IMR-90 (cell line): ENCODE results near the gene SF3B5. TPM values are rescaled to one million over a fixed set of nuclear protein-coding genes. Genes with fewer than 3 reads are reported as not detected.

ENCODE experiments used
- ATAC-seq: fragments of 200-7000 bp; cut with Tn5 transposase; 2 replicates; pipeline ENCODE4 v1.9.1; 2020; ENCODE audit warnings: low read depth, mild to moderate bottlenecking, moderate library complexity
- BruUV-seq: library from RNA; stranded (reverse); fragments of 400-500 nt; replicated peaks from 2 replicates; lab custom pipeline; 2021; lab: Mats Ljungman, UMichigan
- CTCF ChIA-PET: fragments of 300-600 bp; formaldehyde crosslinking; extraction: SDS; loops from one replicate; lab custom pipeline; 2021; ENCODE audit warnings: antibody characterized with exemption; lab: Yijun Ruan, JAX
- POLR2A ChIA-PET: fragments of 300-600 bp; sonication (Branson Sonifier 250); formaldehyde crosslinking; loops from one replicate; lab custom pipeline; 2022; ENCODE audit warnings: antibody characterized with exemption; ENCODE audit not compliant: unreplicated experiment; lab: Charles Lee
- DNase-seq: peaks from one replicate; pipeline ENCODE4 v3.0.0; 2013
- H2AFZ ChIP-seq: replicated peaks from 2 replicates; pipeline ENCODE3; 2013; ENCODE audit warnings: low read length, mild to moderate bottlenecking; ENCODE audit not compliant: poor library complexity
- H2AK5ac ChIP-seq: 2 replicates; pipeline ENCODE4 v1.6.1; 2013; ENCODE audit warnings: low read depth, low read length, inconsistent platforms
- H2AK9ac ChIP-seq: replicated peaks from 2 replicates; pipeline ENCODE3; 2013; ENCODE audit warnings: mild to moderate bottlenecking, low read depth, low read length, moderate library complexity; ENCODE audit not compliant: poor library complexity
- H2BK120ac ChIP-seq: 2 replicates; pipeline ENCODE4 v1.6.1; 2013; ENCODE audit warnings: low read depth, low read length, inconsistent platforms
- H2BK15ac ChIP-seq: 3 replicates; pipeline ENCODE4 v1.6.1; 2013; ENCODE audit warnings: low read depth, low read length, inconsistent platforms
- H2BK20ac ChIP-seq: 2 replicates; pipeline ENCODE4 v1.6.1; 2013; ENCODE audit warnings: low read depth, mild to moderate bottlenecking, inconsistent platforms, low read length, moderate library complexity
- H2BK5ac ChIP-seq: 2 replicates; pipeline ENCODE4 v1.6.1; 2013; ENCODE audit warnings: mild to moderate bottlenecking, low read depth, low read length, inconsistent platforms; ENCODE audit not compliant: poor library complexity, severe bottlenecking
- H3K14ac ChIP-seq: replicated peaks from 2 replicates; pipeline ENCODE4 v1.6.1; 2013; ENCODE audit warnings: low read depth, low read length, inconsistent platforms
- H3K18ac ChIP-seq: 2 replicates; pipeline ENCODE4 v1.6.1; 2013; ENCODE audit warnings: low read depth, low read length, control low read depth
- H3K23ac ChIP-seq: 2 replicates; pipeline ENCODE4 v1.6.1; 2013; ENCODE audit warnings: low read depth, low read length, inconsistent platforms
- H3K27ac ChIP-seq: 2 replicates; pipeline ENCODE4 v1.5.1; 2013; ENCODE audit warnings: mild to moderate bottlenecking, control low read depth, low read length; ENCODE audit not compliant: insufficient read depth
- H3K27me3 ChIP-seq: 2 replicates; pipeline ENCODE4 v1.6.1; 2013; ENCODE audit warnings: low read length; ENCODE audit not compliant: control insufficient read depth, insufficient read depth
- H3K36me3 ChIP-seq: 2 replicates; pipeline ENCODE4 v1.6.1; 2013; ENCODE audit warnings: low read length, mixed read lengths; ENCODE audit not compliant: control insufficient read depth, insufficient read depth
- H3K4ac ChIP-seq: 2 replicates; pipeline ENCODE4 v1.6.1; 2013; ENCODE audit warnings: low read depth, low read length, inconsistent platforms
- H3K4me1 ChIP-seq: 2 replicates; pipeline ENCODE4 v1.6.1; 2013; ENCODE audit warnings: low read length, mixed read lengths; ENCODE audit not compliant: control insufficient read depth, insufficient read depth
- H3K4me2 ChIP-seq: 2 replicates; pipeline ENCODE4 v1.6.1; 2013; ENCODE audit warnings: low read depth, mild to moderate bottlenecking, control low read depth, low read length, moderate library complexity
- H3K4me3 ChIP-seq: 2 replicates; pipeline ENCODE4 v1.5.1; 2013; ENCODE audit warnings: low read depth, mild to moderate bottlenecking, control low read depth, low read length, moderate library complexity; ENCODE audit not compliant: insufficient read depth
- H3K56ac ChIP-seq: 2 replicates; pipeline ENCODE4 v1.6.1; 2013; ENCODE audit warnings: low read length, inconsistent platforms; ENCODE audit not compliant: insufficient read depth; ENCODE audit errors: extremely low read depth
- H3K79me1 ChIP-seq, 2 experiments: 2 replicates each; pipeline ENCODE4 v1.6.1; 2013; ENCODE audit warnings: low read length in 2 of 2, inconsistent platforms in 1 of 2, low read depth in 1 of 2
- H3K9ac ChIP-seq: 2 replicates; pipeline ENCODE4 v1.6.1; 2013; ENCODE audit warnings: low read depth, low read length, control low read depth
- H3K9me1 ChIP-seq: 2 replicates; pipeline ENCODE4 v1.6.1; 2013; ENCODE audit warnings: low read length, inconsistent platforms; ENCODE audit not compliant: insufficient read depth
- H3K9me3 ChIP-seq: 2 replicates; pipeline ENCODE4 v1.6.1; 2013; ENCODE audit warnings: low read length; ENCODE audit not compliant: control insufficient read depth, insufficient read depth
- H4K20me1 ChIP-seq: 2 replicates; pipeline ENCODE4 v1.6.1; 2013; ENCODE audit warnings: low read length, inconsistent platforms; ENCODE audit not compliant: insufficient read depth
- H4K5ac ChIP-seq: 2 replicates; pipeline ENCODE4 v1.6.1; 2013; ENCODE audit warnings: mild to moderate bottlenecking, low read depth, low read length, control low read depth
- H4K8ac ChIP-seq, 2 experiments: 2 replicates each; pipeline ENCODE4 v1.6.1; 2013; ENCODE audit warnings: low read depth in 2 of 2, low read length in 2 of 2, control low read depth in 1 of 2, inconsistent platforms in 1 of 2
- H4K91ac ChIP-seq: 2 replicates; pipeline ENCODE4 v1.6.1; 2013; ENCODE audit warnings: low read depth, low read length, inconsistent platforms; ENCODE audit not compliant: insufficient read depth
- CHD1 ChIP-seq: IDR thresholded peaks from 2 replicates; pipeline ENCODE4 v1.6.1; 2012; ENCODE audit warnings: low read depth, low read length, improper control_type of control experiment
- ELK1 ChIP-seq: fragments of 150-350 bp; IDR thresholded peaks from 2 replicates; pipeline ENCODE4 v1.6.1; 2016; ENCODE audit warnings: low read depth, mild to moderate bottlenecking, low read length, moderate library complexity, borderline replicate concordance
- MAZ ChIP-seq: IDR thresholded peaks from 2 replicates; pipeline ENCODE4 v1.6.1; 2012; ENCODE audit warnings: low read depth, mild to moderate bottlenecking, low read length, improper control_type of control experiment, moderate library complexity, borderline replicate concordance
- MXI1 ChIP-seq: IDR thresholded peaks from 2 replicates; pipeline ENCODE4 v1.6.1; 2012; ENCODE audit warnings: low read depth, mild to moderate bottlenecking, low read length, moderate library complexity, borderline replicate concordance
- POLR2A ChIP-seq: IDR thresholded peaks from 2 replicates; pipeline ENCODE4 v1.6.1; 2012; ENCODE audit warnings: mild to moderate bottlenecking, low read depth, low read length
- USF2 ChIP-seq: fragments of 150-350 bp; IDR thresholded peaks from 2 replicates; pipeline ENCODE4 v1.6.1; 2017; ENCODE audit warnings: mild to moderate bottlenecking, antibody characterized with exemption, low read length, low read depth
- WGBS, 2 experiments: methylation state at CpG; one replicate each; pipeline versions ENCODE4 v1.1.5 to v1.1.7; 2013; ENCODE audit warnings: missing lambda C conversion rate in 2 of 2; ENCODE audit not compliant: insufficient read length in 1 of 2; ENCODE audit errors: extremely low coverage in 2 of 2; 5-methylcytosine and 5-hydroxymethylcytosine counted together
- dilution Hi-C: fragments of 300-500 bp; cut with HindIII; formaldehyde crosslinking; loops from one replicate; pipeline ENCODE4 v1.14.3; 2018; ENCODE audit warnings: low sequenced_read_pairs; ENCODE audit not compliant: unreplicated experiment
- in situ Hi-C: fragments of 300-500 bp; cut with MboI; formaldehyde crosslinking; loops from 3 replicates; pipeline ENCODE4 v1.14.3; 2019; ENCODE audit warnings: low sequenced_read_pairs, inconsistent platforms, mixed read lengths
- intact Hi-C: fragments of 100-400 bp; cut with micrococcal nuclease; formaldehyde crosslinking; loops from 2 replicates; pipeline ENCODE4 v1.10.0; 2022
- polyA plus RNA-seq, 3 experiments: library from polyadenylated mRNA; depleted of rRNA; stranded (reverse); fragments of >200 nt; gene quantifications; 2 replicates each; pipeline ENCODE4 v1.2.3, GENCODE V29; 2012; ENCODE audit warnings: low replicate concordance in 1 of 3
- total RNA-seq: library from RNA; depleted of rRNA; stranded (reverse); fragments of >200 nt; gene quantifications from 2 replicates; pipeline ENCODE4 v1.2.3, GENCODE V29; 2012
- TF ChIP-seq, protein P1 (sequence below): conservative IDR thresholded peaks from 2 replicates; pipeline ENCODE4 v1.5.1; 2012; ENCODE audit warnings: mild to moderate bottlenecking, low read depth, low read length, improper control_type of control experiment

SF3B5 gene
- total and polyA plus RNA-seq, 2 of the 4 experiments (the other 2 are of a cell fraction) = 227 to 333 TPM

- Histone ChIP-seq H3K9me1 (no peaks in the 10 kb centered on the region), H2BK15ac (no peak overlapping the region), H3K9me3 (no peaks in the 10 kb centered on the region), H3K4ac (no peak overlapping the region), H2AK5ac (no peak overlapping the region), H3K4me3 (no peak overlapping the region), H2AK9ac (no peak overlapping the region), H4K8ac (no peak overlapping the region), H3K4me2 (no peak overlapping the region), H2BK5ac (no peak overlapping the region), H3K18ac (no peak overlapping the region), H3K56ac (no peak overlapping the region), H4K91ac (no peak overlapping the region), H3K79me1 (no peaks in the 10 kb centered on the region), H4K20me1 (no peaks in the 10 kb centered on the region), H4K5ac (no peak overlapping the region), H2BK20ac (no peak overlapping the region), H3K27me3 (peaks cover 4% of the 10 kb centered on the region; the same call in 1 of the 2 replicates), H3K23ac (no peak overlapping the region), H3K27ac (no peak overlapping the region), H2AFZ (no peak overlapping the region), H3K4me1 (no peaks in the 10 kb centered on the region), H2BK120ac (no peak overlapping the region), H3K9ac (no peak overlapping the region), H3K36me3 (no peaks in the 10 kb centered on the region), H3K14ac (no peak overlapping the region)
- in situ Hi-C loops = no loop called here
- TF ChIP-seq CHD1 (no peak), ELK1 (no peak), POLR2A (no peak), MXI1 (no peak), USF2 (no peak), MAZ (no peak)
- TF ChIP-seq, protein P1, sequence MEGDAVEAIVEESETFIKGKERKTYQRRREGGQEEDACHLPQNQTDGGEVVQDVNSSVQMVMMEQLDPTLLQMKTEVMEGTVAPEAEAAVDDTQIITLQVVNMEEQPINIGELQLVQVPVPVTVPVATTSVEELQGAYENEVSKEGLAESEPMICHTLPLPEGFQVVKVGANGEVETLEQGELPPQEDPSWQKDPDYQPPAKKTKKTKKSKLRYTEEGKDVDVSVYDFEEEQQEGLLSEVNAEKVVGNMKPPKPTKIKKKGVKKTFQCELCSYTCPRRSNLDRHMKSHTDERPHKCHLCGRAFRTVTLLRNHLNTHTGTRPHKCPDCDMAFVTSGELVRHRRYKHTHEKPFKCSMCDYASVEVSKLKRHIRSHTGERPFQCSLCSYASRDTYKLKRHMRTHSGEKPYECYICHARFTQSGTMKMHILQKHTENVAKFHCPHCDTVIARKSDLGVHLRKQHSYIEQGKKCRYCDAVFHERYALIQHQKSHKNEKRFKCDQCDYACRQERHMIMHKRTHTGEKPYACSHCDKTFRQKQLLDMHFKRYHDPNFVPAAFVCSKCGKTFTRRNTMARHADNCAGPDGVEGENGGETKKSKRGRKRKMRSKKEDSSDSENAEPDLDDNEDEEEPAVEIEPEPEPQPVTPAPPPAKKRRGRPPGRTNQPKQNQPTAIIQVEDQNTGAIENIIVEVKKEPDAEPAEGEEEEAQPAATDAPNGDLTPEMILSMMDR = no peak
- no peak for DNase-seq
- WGBS, 2 experiments = no CpG with 5 or more reads among the region's 1 CpG
- no TSS peak for BruUV-seq
- ChIA-PET CTCF (no interaction called here), POLR2A (no interaction called here)
- ATAC-seq = no peak
- dilution Hi-C loops = no loop called here
- intact Hi-C loops = no loop called here
Observed at GRCh38 chr6:144144996-144145395, 49.6 kb upstream of the SF3B5 start.
